ENCODE results near the gene AFF3. TPM values are rescaled to one million over a fixed set of nuclear protein-coding genes. Genes with fewer than 3 reads are reported as not detected.

Gene AFF3
- total and polyA plus RNA-seq, 2 of the 13 experiments (the other 11 are each of a cell fraction or from before 2014, with no cell fraction given) = not detected

DNA sequence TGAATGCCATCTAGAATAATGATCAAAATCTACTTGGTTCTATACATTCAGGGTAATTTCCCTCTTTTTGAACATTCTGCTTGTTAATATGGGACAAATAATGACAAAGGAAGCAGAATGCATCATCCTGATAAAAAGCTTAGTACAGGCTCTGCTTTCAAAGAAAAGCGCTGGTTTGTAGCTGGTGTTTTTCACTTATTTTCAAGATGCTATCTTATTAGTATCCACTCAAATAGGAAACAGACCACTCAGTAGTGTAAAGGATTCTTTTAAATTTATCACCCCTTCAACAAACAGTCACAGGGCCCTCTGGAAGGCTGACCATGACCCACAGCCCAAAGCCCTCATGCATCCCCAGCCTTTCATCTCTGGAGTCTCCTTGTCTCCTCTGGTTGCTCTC is 18.0 kb upstream of the AFF3 start:
- no peak overlapping the region for H3K9ac ChIP-seq (ENCODE audit: insufficient read depth, low read depth, low read length)
- no peak overlapping the region for H2AFZ ChIP-seq (ENCODE audit: low read length)
- FAIRE-seq = no peak
- H3K27me3 ChIP-seq (ENCODE audit: control insufficient read depth in 1 of 2, insufficient read depth in 2 of 2, low read length in 2 of 2) = no peaks in the 10 kb centered on the region
- CTCF ChIA-PET (ENCODE audit: low intra/inter-chr PET ratio, low total read pairs) = no interaction called here
- H3K79me2 ChIP-seq (ENCODE audit: insufficient read depth, low read length) = no peaks in the 10 kb centered on the region
- TF ChIP-seq, protein P1, sequence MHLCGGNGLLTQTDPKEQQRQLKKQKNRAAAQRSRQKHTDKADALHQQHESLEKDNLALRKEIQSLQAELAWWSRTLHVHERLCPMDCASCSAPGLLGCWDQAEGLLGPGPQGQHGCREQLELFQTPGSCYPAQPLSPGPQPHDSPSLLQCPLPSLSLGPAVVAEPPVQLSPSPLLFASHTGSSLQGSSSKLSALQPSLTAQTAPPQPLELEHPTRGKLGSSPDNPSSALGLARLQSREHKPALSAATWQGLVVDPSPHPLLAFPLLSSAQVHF (CRISPR knock-in tag; IDR thresholded peaks at IDR 0.05) = no peak
- TF ChIP-seq NFATC3 (CRISPR knock-in tag; IDR thresholded peaks at IDR 0.05) = no peak
- no peak for TF ChIP-seq HMG20A (CRISPR knock-in tag; IDR thresholded peaks at IDR 0.05; ENCODE audit: borderline replicate concordance)
- TF ChIP-seq, protein P2, sequence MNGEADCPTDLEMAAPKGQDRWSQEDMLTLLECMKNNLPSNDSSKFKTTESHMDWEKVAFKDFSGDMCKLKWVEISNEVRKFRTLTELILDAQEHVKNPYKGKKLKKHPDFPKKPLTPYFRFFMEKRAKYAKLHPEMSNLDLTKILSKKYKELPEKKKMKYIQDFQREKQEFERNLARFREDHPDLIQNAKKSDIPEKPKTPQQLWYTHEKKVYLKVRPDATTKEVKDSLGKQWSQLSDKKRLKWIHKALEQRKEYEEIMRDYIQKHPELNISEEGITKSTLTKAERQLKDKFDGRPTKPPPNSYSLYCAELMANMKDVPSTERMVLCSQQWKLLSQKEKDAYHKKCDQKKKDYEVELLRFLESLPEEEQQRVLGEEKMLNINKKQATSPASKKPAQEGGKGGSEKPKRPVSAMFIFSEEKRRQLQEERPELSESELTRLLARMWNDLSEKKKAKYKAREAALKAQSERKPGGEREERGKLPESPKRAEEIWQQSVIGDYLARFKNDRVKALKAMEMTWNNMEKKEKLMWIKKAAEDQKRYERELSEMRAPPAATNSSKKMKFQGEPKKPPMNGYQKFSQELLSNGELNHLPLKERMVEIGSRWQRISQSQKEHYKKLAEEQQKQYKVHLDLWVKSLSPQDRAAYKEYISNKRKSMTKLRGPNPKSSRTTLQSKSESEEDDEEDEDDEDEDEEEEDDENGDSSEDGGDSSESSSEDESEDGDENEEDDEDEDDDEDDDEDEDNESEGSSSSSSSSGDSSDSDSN (CRISPR knock-in tag; IDR thresholded peaks at IDR 0.05) = no peak
- TF ChIP-seq, protein P3, sequence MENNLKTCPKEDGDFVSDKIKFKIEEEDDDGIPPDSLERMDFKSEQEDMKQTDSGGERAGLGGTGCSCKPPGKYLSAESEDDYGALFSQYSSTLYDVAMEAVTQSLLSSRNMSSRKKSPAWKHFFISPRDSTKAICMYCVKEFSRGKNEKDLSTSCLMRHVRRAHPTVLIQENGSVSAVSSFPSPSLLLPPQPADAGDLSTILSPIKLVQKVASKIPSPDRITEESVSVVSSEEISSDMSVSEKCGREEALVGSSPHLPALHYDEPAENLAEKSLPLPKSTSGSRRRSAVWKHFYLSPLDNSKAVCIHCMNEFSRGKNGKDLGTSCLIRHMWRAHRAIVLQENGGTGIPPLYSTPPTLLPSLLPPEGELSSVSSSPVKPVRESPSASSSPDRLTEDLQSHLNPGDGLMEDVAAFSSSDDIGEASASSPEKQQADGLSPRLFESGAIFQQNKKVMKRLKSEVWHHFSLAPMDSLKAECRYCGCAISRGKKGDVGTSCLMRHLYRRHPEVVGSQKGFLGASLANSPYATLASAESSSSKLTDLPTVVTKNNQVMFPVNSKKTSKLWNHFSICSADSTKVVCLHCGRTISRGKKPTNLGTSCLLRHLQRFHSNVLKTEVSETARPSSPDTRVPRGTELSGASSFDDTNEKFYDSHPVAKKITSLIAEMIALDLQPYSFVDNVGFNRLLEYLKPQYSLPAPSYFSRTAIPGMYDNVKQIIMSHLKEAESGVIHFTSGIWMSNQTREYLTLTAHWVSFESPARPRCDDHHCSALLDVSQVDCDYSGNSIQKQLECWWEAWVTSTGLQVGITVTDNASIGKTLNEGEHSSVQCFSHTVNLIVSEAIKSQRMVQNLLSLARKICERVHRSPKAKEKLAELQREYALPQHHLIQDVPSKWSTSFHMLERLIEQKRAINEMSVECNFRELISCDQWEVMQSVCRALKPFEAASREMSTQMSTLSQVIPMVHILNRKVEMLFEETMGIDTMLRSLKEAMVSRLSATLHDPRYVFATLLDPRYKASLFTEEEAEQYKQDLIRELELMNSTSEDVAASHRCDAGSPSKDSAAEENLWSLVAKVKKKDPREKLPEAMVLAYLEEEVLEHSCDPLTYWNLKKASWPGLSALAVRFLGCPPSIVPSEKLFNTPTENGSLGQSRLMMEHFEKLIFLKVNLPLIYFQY (CRISPR knock-in tag; IDR thresholded peaks at IDR 0.05; ENCODE audit: borderline replicate concordance) = no peak
- TF ChIP-seq DNMT3B (CRISPR knock-in tag; conservative IDR thresholded peaks at IDR 0.05) = no peak
- TF ChIP-seq ATF7-NPFF (CRISPR knock-in tag; IDR thresholded peaks at IDR 0.05; ENCODE audit: low read depth) = no peak
- TF ChIP-seq MTF1 (CRISPR knock-in tag; IDR thresholded peaks at IDR 0.05) = no peak
- peaks cover 6% of the 10 kb centered on the region for H3K9me3 ChIP-seq (ENCODE audit: low read length)
- intact Hi-C loops (cut with micrococcal nuclease; ENCODE audit: unreplicated experiment) = no loop called here
- in situ Hi-C loops (cut with HindIII; ENCODE audit: extremely low pct_ligation_motif_present, low pct_unique_long_range_greater_than_20kb) = no loop called here
- no peak overlapping the region for H3K4me2 ChIP-seq (ENCODE audit: low read depth, low read length)
- no TSS peak for BruUV-seq (replicated peaks)
- no peaks in the 10 kb centered on the region for H3K36me3 ChIP-seq (replicated peaks in 1 of 2; ENCODE audit: control insufficient read depth in 1 of 2, insufficient read depth in 2 of 2, low read length in 2 of 2)
- 51% methylated on average over 1 of the region's 1 CpG for WGBS (ENCODE audit: low lambda C conversion rate)
- H3K4me1 ChIP-seq (ENCODE audit: insufficient read depth, low read length) = no peaks in the 10 kb centered on the region
- H4K20me1 ChIP-seq (ENCODE audit: insufficient read depth, low read length) = no peaks in the 10 kb centered on the region
- no peak overlapping the region for H3K4me3 ChIP-seq (replicated peaks in 1 of 3; ENCODE audit: insufficient read depth in 1 of 3, low read depth in 2 of 3, low read length in 3 of 3)
- no peak for ATAC-seq
- POLR2A ChIA-PET = no interaction called here
- no peak for DNase-seq (ENCODE audit: low spot score)
- no peak overlapping the region for H3K27ac ChIP-seq (ENCODE audit: extremely low read length, insufficient read depth, low read length)

Measured in HepG2 (cell line).